ENCODE measurements around the gene ARPC5L.

The ARPC5L gene

GRCh38 chr9:124839612-124840299 is 22.2 kb upstream of the ARPC5L start:
- 0 out of 2 replicates have a peak, but pooled peaks have one; percentile 7 for TF ChIP-seq CTCF (IDR thresholded peaks at IDR 0.05)

GRCh38 chr9:124840300-124840833 is 21.6 kb upstream of the ARPC5L start:
- peak; percentile 29; the same call in 1 of the 2 replicates for TF ChIP-seq CTCF (IDR thresholded peaks at IDR 0.05)

GRCh38 chr9:124841075-124841821 is 20.7 kb upstream of the ARPC5L start:
- no peak for TF ChIP-seq CTCF (IDR thresholded peaks at IDR 0.05)

- TF ChIP-seq CTCF (IDR thresholded peaks at IDR 0.05): no peak
These were observed 18.4 kb upstream of the ARPC5L start for GRCh38 chr9:124843456-124844034.

GRCh38 chr9:124844291-124844690 is 17.6 kb upstream of the ARPC5L start:
- TF ChIP-seq CTCF (IDR thresholded peaks at IDR 0.05): no peak

- no peak for TF ChIP-seq CTCF (IDR thresholded peaks at IDR 0.05)
These were observed 15.0 kb upstream of the ARPC5L start for GRCh38 chr9:124846969-124847368.

GRCh38 chr9:124849801-124850200 is 12.1 kb upstream of the ARPC5L start:
- TF ChIP-seq CTCF (IDR thresholded peaks at IDR 0.05): no peak
